ENCODE data around the gene ZNF200.
"Not testable (repeated sequence)": the region's sequence is repeated elsewhere in the genome, so short reads cannot be mapped to it uniquely, and the experiment has no call there.

The ZNF200 gene

DNA sequence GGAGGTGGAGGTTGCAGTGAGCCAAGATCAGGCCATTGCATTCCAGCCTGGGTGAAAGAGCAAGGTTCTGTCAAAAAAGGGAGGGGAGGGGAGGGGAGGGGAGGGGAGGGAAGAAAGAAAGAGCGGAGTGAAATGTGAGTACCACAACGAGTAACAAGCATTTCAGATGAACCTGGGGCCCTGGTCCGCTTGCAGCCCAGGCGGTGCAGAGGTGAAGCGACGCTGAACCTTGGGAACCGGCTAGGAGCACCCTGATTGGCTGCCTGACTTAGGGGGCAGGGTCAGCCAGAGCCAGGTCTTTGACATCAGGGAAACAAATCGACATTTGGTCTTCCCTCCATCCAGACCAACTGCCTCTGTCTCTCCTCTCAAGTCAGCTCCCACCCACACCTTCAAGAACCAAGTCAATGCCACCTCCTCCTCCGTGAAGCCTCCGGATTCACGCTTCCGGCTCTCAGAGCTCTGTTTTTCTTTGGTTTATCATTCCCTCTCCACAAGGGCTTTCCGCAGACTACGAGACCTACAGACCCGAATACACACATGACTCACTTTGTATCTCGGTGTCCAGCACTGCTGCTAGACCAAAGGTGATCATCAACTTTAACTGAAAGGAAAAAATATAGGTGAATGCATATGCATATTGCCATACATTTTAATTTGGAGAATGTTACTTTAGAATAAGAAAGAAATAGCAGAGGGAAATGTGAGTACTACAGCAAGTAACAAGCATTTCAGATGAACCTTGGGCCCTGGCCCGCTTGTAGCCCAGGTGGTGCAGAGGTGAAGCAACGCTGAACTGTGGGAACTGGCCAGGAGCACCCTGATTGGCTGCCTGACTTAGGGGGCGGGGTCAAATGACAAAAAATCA is 27.6 kb downstream of the ZNF200 start:
- Histone ChIP-seq H3K4me3 (ENCODE audit: low read length) (no peak overlapping the region), H3K36me3 (ENCODE audit: control insufficient read depth, low read length) (no peaks in the 10 kb centered on the region), H3F3A (ENCODE audit: control insufficient read depth, insufficient read depth) (no peaks in the 10 kb centered on the region), H3K9me3 (ENCODE audit: control insufficient read depth, insufficient read depth, low read length) (peaks cover 16% of the 10 kb centered on the region), H3K9me2 (replicated peaks; ENCODE audit: control insufficient read depth, low read length) (no peaks in the 10 kb centered on the region), H3K4me1 (ENCODE audit: control insufficient read depth, low read length) (no peaks in the 10 kb centered on the region), H3K27me3 (ENCODE audit: control insufficient read depth, low read length) (no peaks in the 10 kb centered on the region), H3K27ac (ENCODE audit: low read depth, low read length) (no peak overlapping the region), H4K20me1 (ENCODE audit: control insufficient read depth, insufficient read depth, low read depth, low read length) (no peaks in the 10 kb centered on the region), H3K79me2 (ENCODE audit: control insufficient read depth, low read length) (no peaks in the 10 kb centered on the region), H3K4me2 (ENCODE audit: low read length) (no peak overlapping the region)
- TF ChIP-seq, protein P1, sequence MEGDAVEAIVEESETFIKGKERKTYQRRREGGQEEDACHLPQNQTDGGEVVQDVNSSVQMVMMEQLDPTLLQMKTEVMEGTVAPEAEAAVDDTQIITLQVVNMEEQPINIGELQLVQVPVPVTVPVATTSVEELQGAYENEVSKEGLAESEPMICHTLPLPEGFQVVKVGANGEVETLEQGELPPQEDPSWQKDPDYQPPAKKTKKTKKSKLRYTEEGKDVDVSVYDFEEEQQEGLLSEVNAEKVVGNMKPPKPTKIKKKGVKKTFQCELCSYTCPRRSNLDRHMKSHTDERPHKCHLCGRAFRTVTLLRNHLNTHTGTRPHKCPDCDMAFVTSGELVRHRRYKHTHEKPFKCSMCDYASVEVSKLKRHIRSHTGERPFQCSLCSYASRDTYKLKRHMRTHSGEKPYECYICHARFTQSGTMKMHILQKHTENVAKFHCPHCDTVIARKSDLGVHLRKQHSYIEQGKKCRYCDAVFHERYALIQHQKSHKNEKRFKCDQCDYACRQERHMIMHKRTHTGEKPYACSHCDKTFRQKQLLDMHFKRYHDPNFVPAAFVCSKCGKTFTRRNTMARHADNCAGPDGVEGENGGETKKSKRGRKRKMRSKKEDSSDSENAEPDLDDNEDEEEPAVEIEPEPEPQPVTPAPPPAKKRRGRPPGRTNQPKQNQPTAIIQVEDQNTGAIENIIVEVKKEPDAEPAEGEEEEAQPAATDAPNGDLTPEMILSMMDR (IDR thresholded peaks at IDR 0.05; ENCODE audit: low read depth, low read length, poor library complexity, severe bottlenecking) = no peak

DNA sequence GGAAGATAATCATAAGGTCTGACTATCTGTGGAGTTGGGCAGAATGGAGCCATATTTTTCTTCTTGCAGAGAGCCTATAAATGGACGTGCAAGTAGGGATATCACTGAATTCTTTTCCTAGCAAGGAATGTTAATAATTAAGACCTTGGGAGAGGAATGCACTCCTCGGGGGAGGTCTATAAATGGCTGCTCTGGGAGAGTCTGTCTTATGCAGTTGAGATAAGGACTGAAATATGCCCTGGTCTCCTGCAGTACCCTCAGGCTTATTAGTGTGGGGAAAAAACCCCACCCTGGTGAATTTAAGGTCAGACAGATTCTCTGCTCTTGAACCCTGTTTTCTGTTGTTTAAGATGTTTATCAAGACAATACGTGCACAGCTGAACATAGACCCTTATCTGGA is 29.0 kb downstream of the ZNF200 start:
- not testable (repeated sequence) for H3K4me3 ChIP-seq (ENCODE audit: low read length); H3F3A ChIP-seq (ENCODE audit: control insufficient read depth, insufficient read depth); H3K79me2 ChIP-seq (ENCODE audit: control insufficient read depth, low read length); H3K36me3 ChIP-seq (ENCODE audit: control insufficient read depth, low read length); H3K4me1 ChIP-seq (ENCODE audit: control insufficient read depth, low read length); H3K9me2 ChIP-seq (replicated peaks; ENCODE audit: control insufficient read depth, low read length); H3K27me3 ChIP-seq (ENCODE audit: control insufficient read depth, low read length); H4K20me1 ChIP-seq (ENCODE audit: control insufficient read depth, insufficient read depth, low read depth, low read length); H3K4me2 ChIP-seq (ENCODE audit: low read length); H3K27ac ChIP-seq (ENCODE audit: low read depth, low read length)
- peaks cover 16% of the 10 kb centered on the region for H3K9me3 ChIP-seq (ENCODE audit: control insufficient read depth, insufficient read depth, low read length)

DNA sequence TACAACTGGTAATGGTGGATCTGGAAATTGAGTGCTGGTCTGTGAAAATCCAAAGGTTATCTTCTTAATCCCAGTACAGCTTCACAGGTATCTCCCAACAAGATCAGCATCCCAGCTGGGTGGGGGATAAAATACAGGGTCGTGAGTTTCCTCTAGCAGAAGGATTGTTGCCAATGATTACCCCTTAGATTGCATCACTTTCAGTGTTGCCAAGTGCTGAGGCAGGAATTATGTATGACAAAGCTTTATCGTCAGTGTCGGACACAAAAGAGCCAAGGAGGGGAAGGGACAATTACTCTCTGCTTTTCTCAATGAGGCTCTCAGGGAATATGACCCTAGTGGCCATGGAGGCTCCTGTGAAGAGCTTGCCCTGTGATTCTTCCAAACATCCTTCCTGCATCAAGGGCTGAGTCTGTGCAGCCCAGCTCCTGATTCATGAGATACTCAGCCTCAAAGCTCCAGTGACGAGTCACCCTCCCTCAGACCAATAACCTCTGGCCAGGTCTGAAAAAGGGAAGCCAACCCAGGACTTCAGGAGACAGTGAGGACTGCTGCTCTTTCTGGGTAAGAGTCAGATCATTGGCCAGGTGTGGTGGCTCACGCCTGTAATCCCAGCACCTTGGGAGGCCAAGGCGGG is 31.9 kb downstream of the ZNF200 start:
- Histone ChIP-seq H3K4me1 (ENCODE audit: control insufficient read depth, low read length) (no peaks in the 10 kb centered on the region), H3K27me3 (ENCODE audit: control insufficient read depth, low read length) (peaks cover 11% of the 10 kb centered on the region; the same call in 1 of the 2 replicates), H3K4me3 (ENCODE audit: low read length) (no peak overlapping the region), H3K4me2 (ENCODE audit: low read length) (no peak overlapping the region), H3K79me2 (ENCODE audit: control insufficient read depth, low read length) (no peaks in the 10 kb centered on the region), H3K9me2 (replicated peaks; ENCODE audit: control insufficient read depth, low read length) (no peaks in the 10 kb centered on the region), H3K36me3 (ENCODE audit: control insufficient read depth, low read length) (no peaks in the 10 kb centered on the region), H3K9me3 (ENCODE audit: control insufficient read depth, insufficient read depth, low read length) (peaks cover 16% of the 10 kb centered on the region), H3K27ac (ENCODE audit: low read depth, low read length) (no peak overlapping the region), H3F3A (ENCODE audit: control insufficient read depth, insufficient read depth) (no peaks in the 10 kb centered on the region), H4K20me1 (ENCODE audit: control insufficient read depth, insufficient read depth, low read depth, low read length) (no peaks in the 10 kb centered on the region)
- TF ChIP-seq, protein P1 (IDR thresholded peaks at IDR 0.05; ENCODE audit: low read depth, low read length, poor library complexity, severe bottlenecking) = no peak

DNA sequence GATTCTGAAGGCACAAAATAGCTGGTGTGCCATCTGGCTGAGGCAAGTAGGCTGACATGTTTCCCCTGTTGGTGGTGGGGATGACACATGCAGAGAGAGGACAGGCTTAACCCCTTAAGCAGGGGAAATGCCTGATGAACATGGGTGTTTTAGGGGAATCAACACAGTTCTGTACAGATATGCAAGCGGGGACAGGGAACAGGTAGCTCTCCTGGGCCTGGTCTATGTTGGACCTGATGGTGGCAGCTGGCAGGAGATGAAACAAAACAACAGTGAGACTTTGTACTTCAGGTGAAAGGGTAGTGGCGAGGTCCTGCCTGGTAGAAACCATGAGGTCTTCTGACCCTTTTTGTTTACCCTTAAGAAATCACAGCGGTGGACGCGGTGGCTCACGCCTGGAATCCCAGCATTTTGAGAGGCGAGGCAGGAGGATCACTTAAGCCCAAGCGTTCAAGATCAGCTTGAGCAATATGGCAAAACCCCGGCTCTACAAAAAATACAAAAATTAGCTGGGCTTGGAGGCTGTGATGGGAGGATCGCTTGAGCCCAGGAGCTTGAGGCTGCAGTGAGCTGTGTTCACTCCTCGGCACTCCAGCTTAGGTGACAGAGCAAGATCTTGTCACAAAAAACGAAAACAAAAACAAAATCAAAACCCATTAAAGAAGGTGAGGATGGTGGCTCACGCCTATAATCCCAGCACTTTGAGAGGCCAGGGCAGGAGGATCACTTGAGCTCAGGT is 36.5 kb downstream of the ZNF200 start:
- H3K9me2 ChIP-seq (replicated peaks; ENCODE audit: control insufficient read depth, low read length) = no peaks in the 10 kb centered on the region
- no peak for TF ChIP-seq EZH2phosphoT487 (IDR thresholded peaks at IDR 0.05; ENCODE audit: borderline replicate concordance, low read length)
- TF ChIP-seq, protein P1 (IDR thresholded peaks at IDR 0.05; ENCODE audit: low read depth, low read length, poor library complexity, severe bottlenecking) = no peak
- no peaks in the 10 kb centered on the region for H3F3A ChIP-seq (ENCODE audit: control insufficient read depth, insufficient read depth)
- H3K36me3 ChIP-seq (ENCODE audit: control insufficient read depth, low read length) = no peaks in the 10 kb centered on the region
- no peak overlapping the region for H3K4me2 ChIP-seq (ENCODE audit: low read length)
- peaks cover 11% of the 10 kb centered on the region; the same call in 1 of the 2 replicates for H3K27me3 ChIP-seq (ENCODE audit: control insufficient read depth, low read length)
- H3K9me3 ChIP-seq (ENCODE audit: control insufficient read depth, insufficient read depth, low read length) = no peaks in the 10 kb centered on the region
- no peaks in the 10 kb centered on the region for H3K79me2 ChIP-seq (ENCODE audit: control insufficient read depth, low read length)
- no peaks in the 10 kb centered on the region for H3K4me1 ChIP-seq (ENCODE audit: control insufficient read depth, low read length)
- no peak overlapping the region for H3K27ac ChIP-seq (ENCODE audit: low read depth, low read length)
- H4K20me1 ChIP-seq (ENCODE audit: control insufficient read depth, insufficient read depth, low read depth, low read length) = no peaks in the 10 kb centered on the region
- H3K4me3 ChIP-seq (ENCODE audit: low read length) = no peak overlapping the region

DNA sequence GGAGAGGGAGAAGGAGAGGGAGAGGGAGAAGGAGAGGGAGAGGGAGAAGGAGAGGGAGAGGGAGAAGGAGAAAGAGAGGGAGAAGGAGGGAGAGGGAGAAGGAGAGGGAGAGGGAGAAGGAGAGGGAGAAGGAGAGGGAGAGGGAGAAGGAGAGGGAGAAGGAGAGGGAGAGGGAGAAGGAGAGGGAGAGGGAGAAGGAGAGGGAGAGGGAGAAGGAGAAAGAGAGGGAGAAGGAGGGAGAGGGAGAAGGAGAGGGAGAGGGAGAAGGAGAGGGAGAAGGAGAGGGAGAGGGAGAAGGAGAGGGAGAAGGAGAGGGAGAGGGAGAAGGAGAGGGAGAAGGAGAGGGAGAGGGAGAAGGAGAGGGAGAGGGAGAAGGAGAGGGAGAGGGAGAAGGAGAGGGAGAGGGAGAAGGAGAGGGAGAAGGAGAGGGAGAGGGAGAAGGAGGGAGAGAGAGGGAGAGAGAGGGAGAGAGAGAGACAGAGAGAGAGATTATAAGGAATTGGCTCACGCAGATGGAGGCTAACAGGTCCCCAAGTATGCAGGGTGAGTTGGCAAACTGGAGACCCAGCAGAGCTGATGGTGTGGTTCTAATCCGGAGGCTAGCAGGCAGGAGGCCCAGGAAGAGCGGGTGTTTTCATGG is 37.1 kb downstream of the ZNF200 start:
- H4K20me1 ChIP-seq (ENCODE audit: control insufficient read depth, insufficient read depth, low read depth, low read length); H3F3A ChIP-seq (ENCODE audit: control insufficient read depth, insufficient read depth); H3K27ac ChIP-seq (ENCODE audit: low read depth, low read length); H3K4me3 ChIP-seq (ENCODE audit: low read length); H3K9me3 ChIP-seq (ENCODE audit: control insufficient read depth, insufficient read depth, low read length); H3K4me2 ChIP-seq (ENCODE audit: low read length); H3K9me2 ChIP-seq (replicated peaks; ENCODE audit: control insufficient read depth, low read length); H3K79me2 ChIP-seq (ENCODE audit: control insufficient read depth, low read length); H3K36me3 ChIP-seq (ENCODE audit: control insufficient read depth, low read length); H3K4me1 ChIP-seq (ENCODE audit: control insufficient read depth, low read length): not testable (repeated sequence)
- H3K27me3 ChIP-seq (ENCODE audit: control insufficient read depth, low read length) = peaks cover 11% of the 10 kb centered on the region; the same call in 1 of the 2 replicates
